Amygdala (tissue), 56 donors: Measurements from ENCODE around the gene ADGRF4.
"Not testable (repeated sequence)": the region's sequence is repeated elsewhere in the genome, so short reads cannot be mapped to it uniquely, and the experiment has no call there.

Experiments
- DNase-seq, 56 donors: peaks; one replicate each; lab custom pipeline; 2025; lab: John Stamatoyannopoulos, UW

The ADGRF4 gene

DNA sequence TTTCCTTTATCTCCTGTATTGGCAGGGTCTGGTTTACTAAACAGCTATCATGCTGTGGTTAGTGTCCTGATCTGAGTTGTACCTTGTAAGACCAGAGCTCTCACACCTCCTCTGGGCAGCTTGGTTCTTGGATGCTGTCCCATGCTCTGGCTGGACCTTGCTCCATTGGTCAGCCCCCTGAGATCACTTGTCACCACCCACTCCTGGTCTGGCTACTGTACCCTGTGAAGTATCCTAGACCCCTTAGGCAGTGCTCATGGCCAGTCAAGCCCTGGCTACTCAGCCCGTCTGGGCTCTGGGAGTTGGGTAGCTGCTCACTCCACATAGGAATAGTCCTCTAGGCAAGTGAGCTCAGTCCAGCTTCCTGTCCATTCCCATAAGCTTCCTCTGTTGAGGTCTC is 31.1 kb downstream of the ADGRF4 start:
- DNase-seq: no peak

DNA sequence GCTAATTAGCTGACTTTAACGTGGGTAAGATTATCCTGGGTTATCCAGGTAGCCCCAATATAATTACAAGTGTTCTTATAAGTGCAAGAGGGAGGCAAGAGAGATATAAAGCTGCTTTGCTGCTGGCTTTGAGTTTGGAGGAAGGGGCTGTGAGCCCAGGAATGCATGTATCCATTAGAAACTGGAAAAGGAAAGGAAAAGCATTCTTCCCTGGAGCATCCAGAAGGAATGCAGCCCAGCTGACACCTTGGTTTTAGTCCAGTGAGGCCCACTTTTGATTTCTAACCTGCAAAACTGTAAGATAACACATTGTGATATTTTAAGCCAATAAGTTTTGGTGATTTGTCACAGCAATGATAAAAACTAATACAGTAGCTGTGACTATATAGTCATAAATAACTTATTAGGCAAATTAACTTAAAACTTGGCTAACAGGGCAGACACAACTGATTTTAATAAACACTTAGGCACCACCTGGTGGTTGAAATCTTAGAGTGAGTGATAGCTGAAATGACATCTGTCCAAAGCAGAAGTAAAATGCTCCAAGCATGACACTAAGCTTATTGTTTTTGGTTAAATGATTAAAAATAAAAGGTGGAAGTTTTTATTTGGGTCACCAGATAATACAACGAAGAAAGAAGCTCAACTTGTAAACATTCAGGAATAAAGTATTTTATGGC is 35.6 kb downstream of the ADGRF4 start:
- no peak for DNase-seq

DNA sequence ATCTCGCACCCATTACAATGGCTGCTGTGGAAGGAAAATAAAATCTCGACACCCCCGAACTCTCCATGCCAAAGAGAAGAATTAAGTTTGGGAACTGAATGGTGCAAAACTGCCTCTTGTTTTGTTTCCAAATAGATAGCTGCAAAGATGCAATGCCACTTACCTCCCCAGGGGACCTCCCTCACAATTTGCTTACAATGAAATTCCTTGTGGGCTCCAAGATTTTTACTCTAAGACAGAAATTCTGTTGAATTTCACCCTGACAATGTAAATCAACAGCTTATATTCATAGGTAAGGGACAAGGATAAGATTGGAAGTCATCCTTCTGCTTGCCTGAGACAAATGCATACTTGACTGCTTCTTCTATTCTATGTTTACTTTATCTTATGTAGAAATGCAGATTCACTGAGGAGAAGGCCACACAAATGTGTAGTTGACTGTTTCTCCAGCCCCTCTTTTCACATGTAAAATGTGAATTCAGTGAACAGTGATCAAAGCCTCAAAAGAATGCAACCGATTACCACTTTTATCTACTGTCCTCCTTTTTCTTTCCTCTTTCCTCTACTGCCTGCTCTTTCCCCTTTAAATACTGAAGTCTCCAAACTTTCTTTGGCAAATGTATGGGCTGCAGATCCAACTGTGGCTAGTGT is 36.6 kb downstream of the ADGRF4 start:
- DNase-seq: no peak

DNA sequence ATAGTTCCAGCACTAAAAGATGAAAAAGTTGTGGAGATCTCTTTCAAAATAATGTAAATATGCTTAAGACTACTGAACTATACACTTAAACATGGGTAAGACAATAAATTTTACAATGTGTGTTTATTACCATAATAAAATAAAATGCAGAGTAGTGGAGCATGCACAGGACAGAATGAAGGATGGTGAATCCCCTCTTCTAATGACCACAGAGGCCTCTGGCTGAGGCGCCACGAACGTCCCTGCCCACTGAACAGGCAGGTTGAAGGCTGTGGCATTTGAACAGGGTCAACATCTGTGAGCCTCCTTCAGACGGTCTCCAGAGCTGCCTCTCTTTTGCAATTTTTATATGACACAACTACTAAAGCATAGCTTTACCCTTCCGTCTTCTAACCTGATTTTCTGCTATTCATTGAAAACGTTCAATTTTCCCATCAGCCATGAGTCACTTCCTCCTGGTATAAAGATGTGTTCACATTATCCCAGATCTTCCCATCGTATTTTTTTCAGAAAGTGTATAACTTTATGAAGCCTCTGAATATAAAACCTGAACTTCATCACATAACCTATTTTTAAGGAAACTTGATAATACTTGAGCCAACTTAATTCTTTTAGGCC is 37.8 kb downstream of the ADGRF4 start:
- DNase-seq: no peak

DNA sequence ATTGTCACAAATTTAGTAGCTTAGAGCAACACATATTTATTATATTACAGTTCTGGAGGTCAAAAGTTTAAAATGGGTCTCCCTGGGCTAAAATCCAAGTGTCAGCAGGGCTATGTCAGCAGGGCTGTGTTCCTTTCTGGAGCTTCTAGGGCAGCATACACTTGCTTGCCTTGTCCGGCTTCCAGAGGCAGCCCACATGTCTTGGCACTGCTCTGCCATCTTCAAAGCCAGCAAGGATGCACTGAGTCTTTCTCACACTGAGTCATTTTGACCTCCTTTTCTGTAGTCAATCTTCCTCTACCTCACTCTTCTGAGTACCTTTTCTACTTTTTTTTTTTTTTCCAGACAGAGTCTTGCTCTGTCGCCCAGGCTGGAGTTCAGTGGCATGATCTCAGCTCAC is 39.0 kb downstream of the ADGRF4 start:
- DNase-seq: peak in 12 of 56 donors; percentile 1 to 55 (median 9)

DNA sequence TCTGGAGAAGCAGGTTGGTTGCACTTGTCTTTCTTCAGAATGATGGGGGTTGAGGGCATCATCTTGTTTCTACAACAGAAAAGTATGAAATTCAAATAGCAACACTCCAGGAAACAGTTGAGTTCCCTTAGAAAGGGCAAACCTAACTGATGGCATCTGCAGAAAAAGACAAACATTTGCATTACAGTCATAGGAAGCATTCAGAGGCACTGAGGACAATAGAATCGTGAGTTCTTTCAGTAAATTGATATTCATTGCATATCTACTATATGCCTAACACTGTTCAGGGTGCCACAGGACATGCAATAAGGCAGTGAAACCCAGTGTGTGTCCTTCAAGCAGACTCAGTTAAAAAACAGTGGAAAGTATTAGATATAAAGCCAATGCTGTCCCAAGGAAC is 42.3 kb downstream of the ADGRF4 start:
- DNase-seq: no peak

DNA sequence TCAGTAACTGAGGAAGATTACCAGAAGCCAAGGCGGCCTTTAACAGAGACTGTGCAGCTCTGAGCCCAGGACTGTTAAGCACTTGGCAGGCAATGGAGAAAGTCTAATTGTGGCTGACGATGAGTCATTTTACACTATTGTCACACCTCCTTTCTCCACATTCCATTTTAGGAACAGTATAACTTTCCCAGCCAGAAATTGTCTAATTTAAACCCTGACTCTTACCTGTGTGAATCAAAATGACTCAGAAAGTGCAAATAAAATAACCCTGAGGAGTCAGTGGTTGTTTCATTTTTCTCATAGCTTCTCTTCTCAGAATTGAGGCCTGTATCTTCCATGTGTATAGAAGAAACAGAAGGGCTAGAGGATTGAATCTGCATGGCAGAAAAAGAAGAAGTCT is 43.4 kb downstream of the ADGRF4 start:
- peak in 8 of 56 donors; percentile 1 to 10 (median 4) for DNase-seq

DNA sequence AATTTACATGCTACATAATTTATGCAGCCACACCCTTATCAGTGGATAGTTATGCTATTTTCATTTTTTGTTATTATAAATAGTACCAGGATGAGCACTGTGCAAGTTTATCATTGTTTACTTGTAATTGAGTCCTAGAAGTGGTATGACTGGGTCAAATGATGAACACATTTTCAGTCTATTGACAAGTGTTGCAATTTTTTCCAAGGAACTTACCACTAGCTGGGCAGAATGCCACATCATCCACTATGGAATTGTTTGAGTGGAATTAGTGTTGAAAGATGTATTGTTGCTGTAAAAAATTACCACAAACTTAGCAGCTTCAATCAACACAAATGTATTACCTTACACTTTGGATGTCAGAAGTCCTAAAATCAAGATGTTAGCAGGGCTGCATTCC is 45.4 kb downstream of the ADGRF4 start:
- DNase-seq: no peak

DNA sequence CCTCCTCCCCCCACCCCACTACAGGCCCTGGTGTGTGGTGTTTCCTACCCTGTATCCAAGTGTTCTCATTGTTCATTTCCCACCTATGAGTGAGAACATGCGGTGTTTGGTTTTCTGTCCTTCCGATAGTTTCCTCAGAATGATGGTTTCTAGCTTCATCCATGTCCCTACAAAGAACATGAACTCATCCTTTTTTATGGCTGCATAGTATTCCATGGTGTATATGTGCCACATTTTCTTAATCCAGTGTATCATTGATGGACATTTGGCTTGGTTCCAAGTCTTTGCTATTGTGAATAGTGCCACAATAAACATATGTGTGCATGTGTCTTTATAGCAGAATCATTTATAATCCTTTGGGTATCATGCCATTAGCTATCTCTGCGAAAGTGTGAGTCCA is 46.9 kb downstream of the ADGRF4 start:
- not testable (repeated sequence) for DNase-seq

DNA sequence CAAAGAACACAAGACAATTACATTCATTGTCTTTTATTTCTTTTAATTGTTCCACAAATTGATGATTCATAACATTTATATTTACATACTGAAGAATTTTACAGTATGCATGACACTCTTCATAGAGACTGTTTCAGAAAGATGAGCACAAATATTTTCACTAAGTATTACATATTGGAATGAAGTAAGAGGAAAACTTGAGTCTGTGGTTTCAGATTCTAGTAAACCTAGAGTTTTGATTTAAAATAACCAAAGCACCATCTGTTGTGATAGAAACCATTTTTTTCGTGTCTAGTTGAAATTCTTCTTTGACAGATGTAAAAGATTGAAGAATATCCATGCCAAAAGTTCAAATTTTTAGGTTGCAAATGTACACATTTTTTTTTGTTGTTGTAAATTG is 51.4 kb downstream of the ADGRF4 start:
- no peak for DNase-seq

DNA sequence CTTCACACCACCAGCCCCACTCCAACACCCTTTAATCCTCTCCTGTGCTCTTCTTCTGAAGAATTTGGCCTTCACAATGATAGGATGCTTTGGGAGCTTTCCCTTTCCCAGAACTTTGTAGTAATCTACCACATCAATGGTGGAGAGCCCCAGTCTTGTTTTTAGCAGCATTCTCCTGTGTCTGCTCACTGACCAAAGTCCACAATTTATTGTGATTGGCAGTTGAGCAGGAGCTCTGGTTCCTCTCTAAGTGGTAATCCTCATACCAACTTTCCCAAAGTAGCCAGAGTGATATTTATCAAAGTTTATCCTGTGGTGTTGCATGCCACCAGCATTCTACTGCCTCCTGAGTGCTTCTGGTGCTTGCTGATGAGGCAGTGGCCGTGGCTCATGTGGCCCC is 54.4 kb downstream of the ADGRF4 start:
- no peak for DNase-seq

DNA sequence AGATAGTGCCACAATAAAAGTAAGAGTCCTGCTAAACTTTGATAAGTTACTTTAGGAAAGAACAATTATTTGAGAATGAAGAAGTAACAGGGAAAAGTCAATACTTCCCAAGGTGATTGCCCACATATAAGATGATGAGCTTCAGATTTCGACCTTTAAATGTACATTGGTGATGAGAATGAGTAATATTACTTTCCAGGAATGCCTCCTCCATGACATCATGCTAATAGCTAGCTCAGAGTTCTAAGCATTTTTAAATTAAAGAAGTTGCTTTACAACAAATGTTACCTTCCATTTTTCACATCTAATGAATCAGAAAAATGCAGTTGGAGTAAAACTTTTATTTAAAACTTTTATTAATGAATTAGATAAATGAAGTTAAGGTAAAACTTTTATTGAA is 61.0 kb downstream of the ADGRF4 start:
- DNase-seq: no peak

DNA sequence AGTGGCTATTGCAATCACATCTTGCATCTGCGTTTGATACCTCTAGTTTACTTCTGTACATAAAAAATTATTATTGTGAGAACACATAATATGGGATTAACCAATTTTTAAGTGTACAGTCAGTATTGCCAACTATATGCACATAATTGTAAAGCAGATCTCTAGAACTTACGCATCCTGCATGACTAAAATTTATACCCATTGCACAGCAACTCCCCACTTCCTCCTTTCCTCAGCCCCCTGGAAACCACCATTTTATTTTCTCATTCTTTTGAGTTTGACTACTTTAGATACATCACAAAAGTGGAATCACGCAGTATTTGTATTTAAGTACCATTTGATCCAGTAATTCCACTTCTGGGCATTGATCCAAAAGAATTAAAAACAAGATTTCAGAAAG is 64.1 kb downstream of the ADGRF4 start:
- DNase-seq: no peak

DNA sequence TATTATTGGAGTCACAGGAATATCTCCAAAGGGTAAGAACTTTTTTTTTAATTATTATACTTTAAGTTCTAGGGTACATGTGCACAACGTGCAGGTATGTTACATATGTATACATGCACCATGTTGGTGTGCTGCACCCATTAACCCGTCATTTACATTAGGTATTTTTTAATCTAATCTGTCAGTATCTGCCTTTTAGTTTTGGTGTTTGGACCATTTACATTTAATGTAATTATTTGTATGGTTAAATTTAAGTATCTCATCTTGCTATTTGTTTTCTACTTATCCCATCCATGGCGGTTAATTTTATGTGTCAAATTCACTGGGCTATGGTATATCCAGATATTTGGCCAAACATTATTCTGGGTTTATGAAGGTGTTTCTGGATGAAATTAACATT is 68.1 kb downstream of the ADGRF4 start:
- DNase-seq: no peak

DNA sequence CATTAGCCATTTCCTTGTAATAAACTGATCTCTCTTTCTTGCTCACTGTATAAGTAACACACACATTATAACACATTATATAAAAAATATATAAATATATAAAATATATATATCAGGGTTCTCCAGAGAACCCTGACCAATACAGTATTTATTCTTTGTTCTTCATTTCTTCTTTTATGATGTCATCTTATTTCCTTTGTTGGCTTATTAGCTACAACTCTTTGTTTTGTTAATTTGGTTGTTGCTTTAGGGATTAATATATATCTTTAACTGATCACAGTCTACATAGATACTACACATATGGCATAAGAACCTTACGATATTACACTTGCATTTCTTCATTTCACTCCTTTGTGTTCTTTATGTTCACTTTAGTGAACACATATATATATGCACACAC is 68.7 kb downstream of the ADGRF4 start:
- DNase-seq: no peak

DNA sequence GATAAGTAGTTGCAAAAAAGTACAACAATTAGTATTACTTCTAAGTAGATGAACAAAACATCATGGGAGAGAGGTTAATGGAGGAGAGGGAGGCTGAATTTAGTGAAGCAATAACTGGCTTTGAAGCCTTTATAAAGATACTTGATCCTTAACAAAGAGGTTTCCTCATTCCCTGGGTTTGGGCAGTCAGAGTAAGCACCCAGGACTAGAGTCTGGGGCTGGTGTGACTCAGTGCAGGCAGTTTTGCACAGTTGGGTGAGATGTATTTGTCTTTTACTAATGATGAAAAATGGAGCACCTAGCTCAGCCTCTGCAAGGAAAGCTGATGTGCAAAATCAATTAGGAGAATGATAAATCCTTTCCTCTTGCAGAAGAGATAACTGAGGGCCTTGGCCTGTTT is 71.6 kb downstream of the ADGRF4 start:
- no peak for DNase-seq
